Measurements from ENCODE around the gene S100Z.

S100Z gene

DNA sequence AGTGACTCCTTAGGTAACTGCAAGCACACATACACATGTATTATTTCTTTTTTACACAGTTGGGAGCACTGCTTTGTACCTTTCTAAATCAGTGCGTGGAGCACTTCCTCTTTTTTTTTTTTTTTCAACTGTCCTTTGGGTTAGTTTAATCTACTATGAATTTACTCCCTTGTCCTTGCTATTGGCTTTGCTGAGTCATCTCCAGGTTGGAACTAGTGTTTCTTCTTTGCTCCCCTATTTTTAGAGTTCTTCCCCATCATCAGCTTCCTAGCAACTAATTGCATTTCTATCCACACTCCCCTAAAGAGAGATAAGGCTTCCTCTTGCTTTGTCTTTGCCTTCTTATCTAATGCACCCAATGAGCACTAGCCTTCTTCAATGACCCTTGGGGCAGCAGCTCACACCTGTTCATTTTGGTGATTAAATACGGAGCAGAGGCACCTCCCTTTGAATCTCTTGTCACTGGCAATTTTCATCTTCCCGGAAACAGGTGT lies 24.3 kb downstream of the S100Z start (continued):
- TF ChIP-seq ZNF561 (tag by site-specific recombination; IDR thresholded peaks at IDR 0.05; ENCODE audit: borderline replicate concordance) (no peak), KLF16 (tag by site-specific recombination; IDR thresholded peaks at IDR 0.05) (no peak), ZNF571 (tag by site-specific recombination; IDR thresholded peaks at IDR 0.05) (no peak), BCL11A (tag by site-specific recombination; IDR thresholded peaks at IDR 0.05; ENCODE audit: low read depth) (no peak)
- TF ChIP-seq, protein P1, sequence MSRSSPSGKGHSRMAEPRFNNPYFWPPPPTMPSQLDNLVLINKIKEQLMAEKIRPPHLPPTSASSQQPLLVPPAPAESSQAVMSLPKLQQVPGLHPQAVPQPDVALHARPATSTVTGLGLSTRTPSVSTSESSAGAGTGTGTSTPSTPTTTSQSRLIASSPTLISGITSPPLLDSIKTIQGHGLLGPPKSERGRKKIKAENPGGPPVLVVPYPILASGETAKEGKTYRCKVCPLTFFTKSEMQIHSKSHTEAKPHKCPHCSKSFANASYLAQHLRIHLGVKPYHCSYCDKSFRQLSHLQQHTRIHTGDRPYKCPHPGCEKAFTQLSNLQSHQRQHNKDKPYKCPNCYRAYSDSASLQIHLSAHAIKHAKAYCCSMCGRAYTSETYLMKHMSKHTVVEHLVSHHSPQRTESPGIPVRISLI (tag by site-specific recombination; IDR thresholded peaks at IDR 0.05): no peak

DNA sequence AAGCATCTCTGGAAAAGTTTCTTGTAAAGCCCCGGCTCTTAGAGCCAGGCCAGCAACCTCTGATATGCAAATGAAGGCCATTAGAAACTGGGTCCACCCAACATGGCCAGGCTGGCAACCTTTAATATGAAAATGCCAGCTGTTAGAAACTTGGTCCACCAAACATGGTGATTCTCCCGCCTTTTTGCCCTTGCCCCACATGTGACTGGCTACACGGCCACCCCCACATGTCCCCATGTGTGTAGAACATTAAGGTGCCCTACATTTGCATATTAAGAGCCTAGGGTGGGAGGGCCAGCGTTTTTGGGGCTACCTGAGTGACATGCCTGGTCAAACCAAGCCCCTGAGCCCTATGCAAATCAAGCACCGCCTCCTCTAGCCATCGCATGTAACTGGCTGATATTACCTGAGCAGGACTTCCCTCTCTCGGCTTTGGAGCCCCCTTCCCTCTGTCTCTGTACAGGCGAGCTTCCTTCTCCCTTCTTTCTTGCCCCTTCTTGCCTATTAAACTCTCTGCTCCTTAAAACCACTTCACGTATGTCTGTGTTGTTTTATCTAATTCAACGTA lies 39.0 kb downstream of the S100Z start:
- CTCF ChIA-PET: interaction anchor here (0.7 kb wide), 1 partner anchor 361 kb away, joined by 3 read pairs; no protein-coding TSS in a partner anchor
- POLR2A ChIA-PET: no interaction called here
- no peak for TF ChIP-seq ZNF768 (tag by site-specific recombination; IDR thresholded peaks at IDR 0.05)
- no peak for TF ChIP-seq ZNF121 (tag by site-specific recombination; IDR thresholded peaks at IDR 0.05)
- TF ChIP-seq ZNF302 (tag by site-specific recombination; IDR thresholded peaks at IDR 0.05; ENCODE audit: low read depth): no peak
- TF ChIP-seq, protein P2, sequence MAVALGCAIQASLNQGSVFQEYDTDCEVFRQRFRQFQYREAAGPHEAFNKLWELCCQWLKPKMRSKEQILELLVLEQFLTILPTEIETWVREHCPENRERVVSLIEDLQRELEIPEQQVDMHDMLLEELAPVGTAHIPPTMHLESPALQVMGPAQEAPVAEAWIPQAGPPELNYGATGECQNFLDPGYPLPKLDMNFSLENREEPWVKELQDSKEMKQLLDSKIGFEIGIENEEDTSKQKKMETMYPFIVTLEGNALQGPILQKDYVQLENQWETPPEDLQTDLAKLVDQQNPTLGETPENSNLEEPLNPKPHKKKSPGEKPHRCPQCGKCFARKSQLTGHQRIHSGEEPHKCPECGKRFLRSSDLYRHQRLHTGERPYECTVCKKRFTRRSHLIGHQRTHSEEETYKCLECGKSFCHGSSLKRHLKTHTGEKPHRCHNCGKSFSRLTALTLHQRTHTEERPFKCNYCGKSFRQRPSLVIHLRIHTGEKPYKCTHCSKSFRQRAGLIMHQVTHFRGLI (tag by site-specific recombination; IDR thresholded peaks at IDR 0.05): no peak
- no peak for TF ChIP-seq ZNF76 (tag by site-specific recombination; IDR thresholded peaks at IDR 0.05; ENCODE audit: borderline replicate concordance, low read depth)
- TF ChIP-seq, protein P3, sequence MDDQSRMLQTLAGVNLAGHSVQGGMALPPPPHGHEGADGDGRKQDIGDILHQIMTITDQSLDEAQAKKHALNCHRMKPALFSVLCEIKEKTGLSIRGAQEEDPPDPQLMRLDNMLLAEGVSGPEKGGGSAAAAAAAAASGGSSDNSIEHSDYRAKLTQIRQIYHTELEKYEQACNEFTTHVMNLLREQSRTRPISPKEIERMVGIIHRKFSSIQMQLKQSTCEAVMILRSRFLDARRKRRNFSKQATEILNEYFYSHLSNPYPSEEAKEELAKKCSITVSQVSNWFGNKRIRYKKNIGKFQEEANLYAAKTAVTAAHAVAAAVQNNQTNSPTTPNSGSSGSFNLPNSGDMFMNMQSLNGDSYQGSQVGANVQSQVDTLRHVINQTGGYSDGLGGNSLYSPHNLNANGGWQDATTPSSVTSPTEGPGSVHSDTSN (CRISPR knock-in tag; IDR thresholded peaks at IDR 0.05): no peak
- TF ChIP-seq GLIS2 (tag by site-specific recombination; IDR thresholded peaks at IDR 0.05): no peak
- TF ChIP-seq, protein P4, sequence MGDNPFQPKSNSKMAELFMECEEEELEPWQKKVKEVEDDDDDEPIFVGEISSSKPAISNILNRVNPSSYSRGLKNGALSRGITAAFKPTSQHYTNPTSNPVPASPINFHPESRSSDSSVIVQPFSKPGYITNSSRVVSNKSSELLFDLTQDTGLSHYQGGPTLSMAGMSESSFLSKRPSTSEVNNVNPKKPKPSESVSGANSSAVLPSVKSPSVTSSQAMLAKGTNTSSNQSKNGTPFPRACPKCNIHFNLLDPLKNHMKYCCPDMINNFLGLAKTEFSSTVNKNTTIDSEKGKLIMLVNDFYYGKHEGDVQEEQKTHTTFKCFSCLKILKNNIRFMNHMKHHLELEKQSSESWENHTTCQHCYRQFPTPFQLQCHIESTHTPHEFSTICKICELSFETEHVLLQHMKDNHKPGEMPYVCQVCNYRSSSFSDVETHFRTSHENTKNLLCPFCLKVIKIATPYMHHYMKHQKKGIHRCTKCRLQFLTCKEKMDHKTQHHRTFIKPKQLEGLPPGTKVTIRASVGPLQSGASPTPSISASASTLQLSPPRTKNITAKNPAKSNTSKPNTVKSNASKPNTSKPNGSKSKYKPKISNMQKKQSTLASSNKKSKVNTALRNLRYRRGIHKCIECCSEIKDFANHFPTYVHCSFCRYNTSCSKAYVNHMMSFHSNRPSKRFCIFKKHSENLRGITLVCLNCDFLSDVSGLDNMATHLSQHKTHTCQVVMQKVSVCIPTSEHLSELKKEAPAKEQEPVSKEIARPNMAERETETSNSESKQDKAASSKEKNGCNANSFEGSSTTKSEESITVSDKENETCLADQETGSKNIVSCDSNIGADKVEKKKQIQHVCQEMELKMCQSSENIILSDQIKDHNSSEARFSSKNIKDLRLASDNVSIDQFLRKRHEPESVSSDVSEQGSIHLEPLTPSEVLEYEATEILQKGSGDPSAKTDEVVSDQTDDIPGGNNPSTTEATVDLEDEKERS (tag by site-specific recombination; IDR thresholded peaks at IDR 0.05): no peak
- no peak for TF ChIP-seq ZBTB8A (tag by site-specific recombination; IDR thresholded peaks at IDR 0.05)
- TF ChIP-seq, protein P5, sequence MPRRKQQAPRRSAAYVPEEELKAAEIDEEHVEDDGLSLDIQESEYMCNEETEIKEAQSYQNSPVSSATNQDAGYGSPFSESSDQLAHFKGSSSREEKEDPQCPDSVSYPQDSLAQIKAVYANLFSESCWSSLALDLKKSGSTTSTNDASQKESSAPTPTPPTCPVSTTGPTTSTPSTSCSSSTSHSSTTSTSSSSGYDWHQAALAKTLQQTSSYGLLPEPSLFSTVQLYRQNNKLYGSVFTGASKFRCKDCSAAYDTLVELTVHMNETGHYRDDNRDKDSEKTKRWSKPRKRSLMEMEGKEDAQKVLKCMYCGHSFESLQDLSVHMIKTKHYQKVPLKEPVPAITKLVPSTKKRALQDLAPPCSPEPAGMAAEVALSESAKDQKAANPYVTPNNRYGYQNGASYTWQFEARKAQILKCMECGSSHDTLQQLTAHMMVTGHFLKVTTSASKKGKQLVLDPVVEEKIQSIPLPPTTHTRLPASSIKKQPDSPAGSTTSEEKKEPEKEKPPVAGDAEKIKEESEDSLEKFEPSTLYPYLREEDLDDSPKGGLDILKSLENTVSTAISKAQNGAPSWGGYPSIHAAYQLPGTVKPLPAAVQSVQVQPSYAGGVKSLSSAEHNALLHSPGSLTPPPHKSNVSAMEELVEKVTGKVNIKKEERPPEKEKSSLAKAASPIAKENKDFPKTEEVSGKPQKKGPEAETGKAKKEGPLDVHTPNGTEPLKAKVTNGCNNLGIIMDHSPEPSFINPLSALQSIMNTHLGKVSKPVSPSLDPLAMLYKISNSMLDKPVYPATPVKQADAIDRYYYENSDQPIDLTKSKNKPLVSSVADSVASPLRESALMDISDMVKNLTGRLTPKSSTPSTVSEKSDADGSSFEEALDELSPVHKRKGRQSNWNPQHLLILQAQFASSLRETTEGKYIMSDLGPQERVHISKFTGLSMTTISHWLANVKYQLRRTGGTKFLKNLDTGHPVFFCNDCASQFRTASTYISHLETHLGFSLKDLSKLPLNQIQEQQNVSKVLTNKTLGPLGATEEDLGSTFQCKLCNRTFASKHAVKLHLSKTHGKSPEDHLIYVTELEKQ (tag by site-specific recombination; IDR thresholded peaks at IDR 0.05; ENCODE audit: borderline replicate concordance): no peak
- no peak for TF ChIP-seq ZNF239 (tag by site-specific recombination; IDR thresholded peaks at IDR 0.05)
- TF ChIP-seq, protein P6, sequence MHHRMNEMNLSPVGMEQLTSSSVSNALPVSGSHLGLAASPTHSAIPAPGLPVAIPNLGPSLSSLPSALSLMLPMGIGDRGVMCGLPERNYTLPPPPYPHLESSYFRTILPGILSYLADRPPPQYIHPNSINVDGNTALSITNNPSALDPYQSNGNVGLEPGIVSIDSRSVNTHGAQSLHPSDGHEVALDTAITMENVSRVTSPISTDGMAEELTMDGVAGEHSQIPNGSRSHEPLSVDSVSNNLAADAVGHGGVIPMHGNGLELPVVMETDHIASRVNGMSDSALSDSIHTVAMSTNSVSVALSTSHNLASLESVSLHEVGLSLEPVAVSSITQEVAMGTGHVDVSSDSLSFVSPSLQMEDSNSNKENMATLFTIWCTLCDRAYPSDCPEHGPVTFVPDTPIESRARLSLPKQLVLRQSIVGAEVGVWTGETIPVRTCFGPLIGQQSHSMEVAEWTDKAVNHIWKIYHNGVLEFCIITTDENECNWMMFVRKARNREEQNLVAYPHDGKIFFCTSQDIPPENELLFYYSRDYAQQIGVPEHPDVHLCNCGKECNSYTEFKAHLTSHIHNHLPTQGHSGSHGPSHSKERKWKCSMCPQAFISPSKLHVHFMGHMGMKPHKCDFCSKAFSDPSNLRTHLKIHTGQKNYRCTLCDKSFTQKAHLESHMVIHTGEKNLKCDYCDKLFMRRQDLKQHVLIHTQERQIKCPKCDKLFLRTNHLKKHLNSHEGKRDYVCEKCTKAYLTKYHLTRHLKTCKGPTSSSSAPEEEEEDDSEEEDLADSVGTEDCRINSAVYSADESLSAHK (tag by site-specific recombination; IDR thresholded peaks at IDR 0.05): no peak
- no peak for TF ChIP-seq ZNF558 (tag by site-specific recombination; IDR thresholded peaks at IDR 0.05)
- TF ChIP-seq, protein P7, sequence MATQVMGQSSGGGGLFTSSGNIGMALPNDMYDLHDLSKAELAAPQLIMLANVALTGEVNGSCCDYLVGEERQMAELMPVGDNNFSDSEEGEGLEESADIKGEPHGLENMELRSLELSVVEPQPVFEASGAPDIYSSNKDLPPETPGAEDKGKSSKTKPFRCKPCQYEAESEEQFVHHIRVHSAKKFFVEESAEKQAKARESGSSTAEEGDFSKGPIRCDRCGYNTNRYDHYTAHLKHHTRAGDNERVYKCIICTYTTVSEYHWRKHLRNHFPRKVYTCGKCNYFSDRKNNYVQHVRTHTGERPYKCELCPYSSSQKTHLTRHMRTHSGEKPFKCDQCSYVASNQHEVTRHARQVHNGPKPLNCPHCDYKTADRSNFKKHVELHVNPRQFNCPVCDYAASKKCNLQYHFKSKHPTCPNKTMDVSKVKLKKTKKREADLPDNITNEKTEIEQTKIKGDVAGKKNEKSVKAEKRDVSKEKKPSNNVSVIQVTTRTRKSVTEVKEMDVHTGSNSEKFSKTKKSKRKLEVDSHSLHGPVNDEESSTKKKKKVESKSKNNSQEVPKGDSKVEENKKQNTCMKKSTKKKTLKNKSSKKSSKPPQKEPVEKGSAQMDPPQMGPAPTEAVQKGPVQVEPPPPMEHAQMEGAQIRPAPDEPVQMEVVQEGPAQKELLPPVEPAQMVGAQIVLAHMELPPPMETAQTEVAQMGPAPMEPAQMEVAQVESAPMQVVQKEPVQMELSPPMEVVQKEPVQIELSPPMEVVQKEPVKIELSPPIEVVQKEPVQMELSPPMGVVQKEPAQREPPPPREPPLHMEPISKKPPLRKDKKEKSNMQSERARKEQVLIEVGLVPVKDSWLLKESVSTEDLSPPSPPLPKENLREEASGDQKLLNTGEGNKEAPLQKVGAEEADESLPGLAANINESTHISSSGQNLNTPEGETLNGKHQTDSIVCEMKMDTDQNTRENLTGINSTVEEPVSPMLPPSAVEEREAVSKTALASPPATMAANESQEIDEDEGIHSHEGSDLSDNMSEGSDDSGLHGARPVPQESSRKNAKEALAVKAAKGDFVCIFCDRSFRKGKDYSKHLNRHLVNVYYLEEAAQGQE (tag by site-specific recombination; IDR thresholded peaks at IDR 0.05): no peak

More for the DNA sequence above, 39.0 kb downstream of the S100Z start:
- no peaks in the 10 kb centered on the region for H3K36me3 ChIP-seq (ENCODE audit: control insufficient read depth in 2 of 2, insufficient read depth in 1 of 2, low read length in 2 of 2)
- no peak overlapping the region for H3K27ac ChIP-seq (ENCODE audit: extremely low read depth, low read depth, low read length)
- no peaks in the 10 kb centered on the region for H3K9me3 ChIP-seq (ENCODE audit: control insufficient read depth, insufficient read depth, low read depth, low read length)
- no peaks in the 10 kb centered on the region for H3K4me1 ChIP-seq (ENCODE audit: control insufficient read depth, insufficient read depth, low read length)
- H3K4me3 ChIP-seq (ENCODE audit: low read depth, low read length): no peak overlapping the region
